HG02571 (cell line): ENCODE data around the gene TMCO4.

Experiments
- ATAC-seq: cut with Tn5 transposase; IDR thresholded peaks from one replicate; pipeline ENCODE4 v1.9.1; 2021; ENCODE audit warnings: mild to moderate bottlenecking, moderate library complexity; ENCODE audit not compliant: unreplicated experiment

Gene TMCO4

GRCh38 chr1:19723874-19724273 lies 75.8 kb downstream of the TMCO4 start:
- ATAC-seq = no peak

GRCh38 chr1:19720973-19721372 lies 78.7 kb downstream of the TMCO4 start:
- no peak for ATAC-seq

- no peak for ATAC-seq
Measured at GRCh38 chr1:19720174-19720573, 79.5 kb downstream of the TMCO4 start.

GRCh38 chr1:19717467-19717866 lies 82.2 kb downstream of the TMCO4 start:
- ATAC-seq = no peak

- no peak for ATAC-seq
Measured at GRCh38 chr1:19715334-19716203, 84.1 kb downstream of the TMCO4 start.

GRCh38 chr1:19712928-19713327 lies 86.8 kb downstream of the TMCO4 start:
- no peak for ATAC-seq

- ATAC-seq = no peak
Measured at GRCh38 chr1:19710825-19711611, 88.7 kb downstream of the TMCO4 start.

GRCh38 chr1:19709260-19709793 lies 90.4 kb downstream of the TMCO4 start:
- ATAC-seq = no peak

GRCh38 chr1:19708567-19709110 lies 91.1 kb downstream of the TMCO4 start:
- ATAC-seq = no peak

- no peak for ATAC-seq
Measured at GRCh38 chr1:19706136-19706535, 93.6 kb downstream of the TMCO4 start.

GRCh38 chr1:19705464-19705863 lies 94.3 kb downstream of the TMCO4 start:
- ATAC-seq = no peak

- no peak for ATAC-seq
Measured at GRCh38 chr1:19704247-19705113, 95.2 kb downstream of the TMCO4 start.

- ATAC-seq = no peak
Measured at GRCh38 chr1:19703280-19703679, 96.4 kb downstream of the TMCO4 start.

GRCh38 chr1:19700079-19700777 lies 99.5 kb downstream of the TMCO4 start:
- no peak for ATAC-seq

- no peak for ATAC-seq
Measured at GRCh38 chr1:19698181-19698580, 101.5 kb downstream of the TMCO4 start.

- ATAC-seq = no peak
Measured at GRCh38 chr1:19696820-19697219, 102.9 kb downstream of the TMCO4 start.

- no peak for ATAC-seq
Measured at GRCh38 chr1:19695772-19696171, 103.9 kb downstream of the TMCO4 start.

GRCh38 chr1:19694298-19694697 lies 105.4 kb downstream of the TMCO4 start:
- ATAC-seq = no peak

- no peak for ATAC-seq
Measured at GRCh38 chr1:19690342-19690741, 109.4 kb downstream of the TMCO4 start.

- ATAC-seq = no peak
Measured at GRCh38 chr1:19689856-19690255, 109.9 kb downstream of the TMCO4 start.
